ENCODE measurements around the gene KDM4B.

KDM4B gene

GRCh38 chr19:5046339-5047039 is 77.6 kb downstream of the KDM4B start:
- no peak for DNase-seq (ENCODE audit: low read depth)
- H3K4me3 ChIP-seq (replicated peaks; ENCODE audit: low read depth, low read length), result no peak overlapping the region
- TF ChIP-seq CTCF (IDR thresholded peaks at IDR 0.05; ENCODE audit: low read length, missing control alignments), result no peak

GRCh38 chr19:5047251-5047935 is 78.5 kb downstream of the KDM4B start:
- H3K4me3 ChIP-seq (replicated peaks; ENCODE audit: low read depth, low read length), result no peak overlapping the region
- no peak for TF ChIP-seq CTCF (IDR thresholded peaks at IDR 0.05; ENCODE audit: low read length, missing control alignments)
- DNase-seq (ENCODE audit: low read depth), result no peak

GRCh38 chr19:5048091-5048726 is 79.3 kb downstream of the KDM4B start:
- peak; percentile 90 for TF ChIP-seq CTCF (IDR thresholded peaks at IDR 0.05; ENCODE audit: low read length, missing control alignments)
- H3K4me3 ChIP-seq (replicated peaks; ENCODE audit: low read depth, low read length), result no peak overlapping the region

DNA sequence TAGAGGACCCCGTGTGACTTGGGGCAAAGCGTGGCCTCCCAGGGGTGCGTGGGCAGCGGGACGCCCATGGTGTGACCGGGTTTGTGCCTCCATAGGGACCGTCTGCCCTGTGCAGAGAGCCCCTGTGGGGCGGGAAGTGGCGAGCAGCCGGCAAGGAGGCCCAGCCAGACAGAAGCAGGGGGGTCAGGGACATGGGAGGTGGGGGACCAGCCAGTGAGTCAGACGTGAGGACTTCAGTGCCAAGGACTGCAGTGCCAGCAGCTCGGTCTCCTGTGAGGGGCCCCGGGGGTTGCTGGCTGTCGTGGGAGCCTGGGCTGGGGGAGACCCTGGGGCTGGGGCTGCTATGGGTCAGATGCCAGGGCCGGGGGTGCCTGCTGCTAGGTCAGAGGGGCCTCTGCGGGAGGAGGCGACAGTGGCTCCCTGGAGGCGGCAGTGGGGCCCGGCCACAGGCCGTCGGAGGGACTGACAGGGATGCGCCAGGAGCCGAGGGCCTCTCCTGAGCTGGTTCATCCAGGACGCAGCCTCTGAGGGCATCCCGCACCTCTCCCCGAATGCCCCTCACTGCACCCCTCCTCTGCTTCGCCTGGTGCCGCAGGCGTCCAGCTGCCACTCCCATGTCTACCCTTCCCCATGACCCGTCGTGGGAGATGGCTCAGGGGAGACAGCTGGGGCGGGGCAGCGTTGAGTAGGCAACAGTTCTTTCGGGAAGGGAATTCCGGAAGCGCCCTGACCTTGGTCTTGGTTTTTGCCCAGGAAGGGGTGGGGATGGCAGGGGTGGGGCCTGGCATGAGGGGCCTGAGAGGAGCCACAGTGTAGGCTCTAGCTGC is 80.0 kb downstream of the KDM4B start:
- TF ChIP-seq CTCF (IDR thresholded peaks at IDR 0.05; ENCODE audit: low read length, missing control alignments), result no peak
- DNase-seq (ENCODE audit: low read depth), result peak; percentile 70
- H3K4me3 ChIP-seq (replicated peaks; ENCODE audit: low read depth, low read length), result no peak overlapping the region

More at GRCh38 chr19:5048091-5048726, 79.3 kb downstream of the KDM4B start:
- peak; percentile 82 for DNase-seq (ENCODE audit: low read depth)

GRCh38 chr19:5049561-5049960 is 80.6 kb downstream of the KDM4B start:
- H3K4me3 ChIP-seq (replicated peaks; ENCODE audit: low read depth, low read length), result no peak overlapping the region
- TF ChIP-seq CTCF (IDR thresholded peaks at IDR 0.05; ENCODE audit: low read length, missing control alignments), result no peak
- no peak for DNase-seq (ENCODE audit: low read depth)

DNA sequence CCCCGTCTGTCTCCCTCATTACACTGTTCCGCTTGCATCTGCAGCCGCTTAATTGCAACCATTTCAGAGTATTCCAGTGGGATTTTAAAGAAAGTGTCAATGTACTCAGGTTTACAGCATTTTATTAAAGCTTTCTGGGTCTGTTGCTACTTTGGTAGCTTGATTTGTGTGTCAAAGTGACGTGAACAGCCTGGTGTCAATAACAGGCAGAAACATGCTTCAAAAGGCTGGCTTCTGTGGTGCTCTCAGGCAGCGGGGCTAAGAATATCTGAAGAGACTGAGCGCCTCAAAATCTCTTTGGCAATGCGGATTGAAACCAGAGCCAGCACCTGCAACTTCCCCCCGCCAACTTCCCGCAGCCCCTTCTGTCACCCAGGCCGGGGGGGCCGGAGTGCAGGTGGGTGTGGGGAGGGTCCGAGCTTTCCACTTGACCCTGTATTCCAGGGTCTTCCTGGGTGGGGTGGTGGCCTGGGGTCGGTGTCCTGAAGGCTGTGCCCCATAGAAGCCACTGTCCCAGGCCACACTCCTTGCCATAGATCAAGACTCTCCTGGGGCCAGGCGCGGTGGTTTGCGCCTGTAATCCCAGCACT is 81.2 kb downstream of the KDM4B start:
- DNase-seq (ENCODE audit: low read depth), result no peak
- TF ChIP-seq CTCF (IDR thresholded peaks at IDR 0.05; ENCODE audit: low read length, missing control alignments), result no peak
- H3K4me3 ChIP-seq (replicated peaks; ENCODE audit: low read depth, low read length), result no peak overlapping the region

Measured in fibroblast of pulmonary artery (primary cell).